ENCODE results near the gene RFC4.

The RFC4 gene

DNA sequence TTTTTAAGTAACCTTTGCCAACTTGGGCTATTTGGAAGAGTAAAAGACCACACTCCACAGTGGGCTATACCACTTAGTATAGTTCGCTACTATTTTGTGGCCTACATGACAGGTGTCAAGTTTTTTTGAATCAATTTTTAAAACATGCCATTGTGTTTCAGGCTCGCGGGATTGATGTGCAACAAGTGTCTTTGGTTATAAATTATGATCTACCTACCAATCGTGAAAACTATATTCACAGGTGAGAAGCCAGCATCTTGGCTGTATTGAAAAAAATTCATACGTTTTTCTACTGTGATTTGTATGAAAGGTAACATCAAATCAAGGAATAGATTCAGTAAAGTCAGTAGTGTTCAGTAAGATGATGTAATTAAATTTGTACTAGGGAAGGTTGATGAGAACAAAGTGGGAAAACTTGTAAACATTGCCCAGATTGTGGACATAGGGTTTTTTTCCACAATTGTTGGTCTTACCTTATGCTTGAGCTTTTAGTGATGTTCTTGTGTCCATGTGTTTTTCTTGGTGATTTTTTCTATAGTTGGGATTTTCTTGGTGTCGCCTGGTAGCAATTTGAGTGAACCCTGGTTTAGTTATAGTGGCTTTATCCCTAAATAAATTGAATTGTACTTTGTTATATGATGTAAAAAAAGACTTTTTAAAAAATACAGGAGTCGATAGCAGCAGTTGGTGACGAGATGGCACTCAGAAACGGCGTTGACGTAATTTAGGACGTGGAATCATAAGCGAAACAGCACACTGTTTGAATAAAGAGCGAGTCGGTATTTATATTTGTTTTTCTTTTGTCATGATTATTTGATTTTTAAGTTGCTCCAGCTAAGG lies 18.4 kb downstream of the RFC4 start:
- DNase-seq (ENCODE audit: low read depth in 3 of 3), result no peak

DNA sequence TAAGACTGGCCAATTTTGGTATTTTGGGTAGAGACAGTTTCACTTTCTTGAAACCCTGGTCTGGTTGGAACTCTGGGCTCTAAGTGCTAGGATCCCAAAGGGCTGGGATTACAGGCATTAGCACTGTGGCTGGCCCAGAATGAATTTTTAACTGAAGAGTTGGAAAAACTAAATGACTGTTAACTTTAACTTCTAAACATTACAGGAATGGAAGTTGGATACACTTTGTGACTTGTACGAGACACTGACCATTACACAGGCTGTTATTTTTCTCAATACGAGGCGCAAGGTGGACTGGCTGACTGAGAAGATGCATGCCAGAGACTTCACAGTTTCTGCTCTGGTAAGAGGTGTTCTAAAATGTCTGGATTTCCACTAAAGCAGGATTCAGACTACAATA lies 19.4 kb downstream of the RFC4 start:
- DNase-seq (ENCODE audit: low read depth in 3 of 3), result no peak

DNA sequence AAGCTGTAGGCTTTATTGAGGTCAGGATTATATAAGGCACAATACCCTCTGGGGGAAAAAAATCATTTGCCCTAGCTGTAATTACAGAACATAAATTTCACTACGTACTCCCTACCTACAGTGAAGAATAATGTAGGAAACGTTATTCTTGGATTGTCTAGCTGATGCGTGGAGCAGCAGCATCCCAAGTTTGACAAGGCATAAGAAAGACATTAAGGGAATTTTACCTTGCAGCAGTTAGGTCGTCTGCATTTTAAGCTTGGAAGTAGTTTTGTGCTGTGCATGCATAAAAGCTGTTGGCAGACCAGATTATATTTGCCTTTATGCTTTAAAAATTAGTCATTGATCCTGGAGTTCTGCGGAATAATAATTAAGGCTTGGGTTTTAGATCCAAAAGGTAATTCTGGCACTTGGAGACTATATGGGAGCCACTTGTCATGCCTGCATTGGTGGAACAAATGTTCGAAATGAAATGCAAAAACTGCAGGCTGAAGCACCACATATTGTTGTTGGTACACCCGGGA lies 20.7 kb downstream of the RFC4 start:
- DNase-seq (ENCODE audit: low read depth in 3 of 3), result no peak

DNA sequence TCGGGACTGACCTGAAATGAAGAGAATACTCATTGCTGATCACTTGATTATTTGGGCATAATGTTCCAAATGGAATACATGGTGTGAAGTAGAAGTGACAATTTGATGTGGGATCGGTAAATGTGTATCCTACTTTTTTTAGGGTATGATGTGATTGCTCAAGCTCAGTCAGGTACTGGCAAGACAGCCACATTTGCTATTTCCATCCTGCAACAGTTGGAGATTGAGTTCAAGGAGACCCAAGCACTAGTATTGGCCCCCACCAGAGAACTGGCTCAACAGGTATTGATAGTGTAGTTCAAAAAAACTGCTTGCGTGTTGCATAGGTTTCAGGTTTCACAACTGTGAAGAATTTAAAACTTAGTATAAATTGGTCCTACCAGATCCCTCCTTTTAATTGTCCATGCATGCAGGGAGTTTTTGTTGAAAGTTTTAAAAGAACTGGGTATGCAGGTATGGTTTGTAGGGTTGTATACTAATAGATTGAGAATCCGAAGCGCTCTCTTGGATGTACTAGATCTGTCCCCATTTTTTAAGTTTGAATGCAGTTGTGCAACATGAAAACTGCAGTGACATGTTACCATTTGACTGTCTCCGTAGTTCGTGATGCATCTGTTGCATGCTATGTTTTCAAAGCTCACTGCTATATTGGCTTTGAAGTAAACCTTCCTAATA lies 21.3 kb downstream of the RFC4 start:
- no peak for DNase-seq (ENCODE audit: low read depth in 3 of 3)

DNA sequence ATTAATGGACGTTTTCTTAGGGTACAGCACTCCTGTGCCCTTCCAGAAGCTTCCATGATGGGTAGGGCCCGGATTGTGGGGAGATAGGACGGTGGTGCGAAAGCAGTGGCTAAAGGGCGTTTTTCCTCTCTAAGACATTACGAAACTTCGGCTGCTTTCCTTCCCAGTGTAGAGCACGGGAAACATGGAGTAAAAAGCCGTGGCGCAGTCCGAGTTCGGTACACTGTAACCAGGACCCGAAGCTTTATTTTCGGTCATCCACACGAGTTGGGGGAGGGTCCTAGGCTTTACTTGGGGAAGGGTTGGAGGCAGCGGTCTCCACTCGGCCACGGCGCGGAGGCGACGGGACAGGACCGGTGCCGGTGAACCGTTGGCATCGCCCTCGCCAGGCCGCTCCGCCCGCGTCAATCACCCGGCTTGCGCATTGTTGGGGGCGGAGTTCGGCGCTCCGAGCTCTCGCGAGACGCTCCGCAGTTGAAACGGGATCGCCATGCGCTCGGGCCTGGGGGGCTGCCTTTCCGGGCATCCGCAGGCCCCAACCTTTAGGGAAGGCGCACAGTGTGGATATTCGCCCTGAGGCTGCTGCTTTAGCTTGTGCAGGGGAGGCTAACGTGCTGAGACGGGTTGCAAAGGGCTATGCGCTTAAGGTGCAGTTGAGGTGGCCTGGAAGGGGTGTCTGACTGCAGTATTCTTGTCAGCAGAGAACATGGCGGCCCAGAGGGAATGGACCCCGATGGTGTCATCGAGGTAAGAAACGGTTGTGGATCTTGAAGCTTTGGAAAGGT lies 22.4 kb downstream of the RFC4 start:
- peak; percentile 58 to 62 (median 61) for DNase-seq (ENCODE audit: low read depth in 3 of 3)

DNA sequence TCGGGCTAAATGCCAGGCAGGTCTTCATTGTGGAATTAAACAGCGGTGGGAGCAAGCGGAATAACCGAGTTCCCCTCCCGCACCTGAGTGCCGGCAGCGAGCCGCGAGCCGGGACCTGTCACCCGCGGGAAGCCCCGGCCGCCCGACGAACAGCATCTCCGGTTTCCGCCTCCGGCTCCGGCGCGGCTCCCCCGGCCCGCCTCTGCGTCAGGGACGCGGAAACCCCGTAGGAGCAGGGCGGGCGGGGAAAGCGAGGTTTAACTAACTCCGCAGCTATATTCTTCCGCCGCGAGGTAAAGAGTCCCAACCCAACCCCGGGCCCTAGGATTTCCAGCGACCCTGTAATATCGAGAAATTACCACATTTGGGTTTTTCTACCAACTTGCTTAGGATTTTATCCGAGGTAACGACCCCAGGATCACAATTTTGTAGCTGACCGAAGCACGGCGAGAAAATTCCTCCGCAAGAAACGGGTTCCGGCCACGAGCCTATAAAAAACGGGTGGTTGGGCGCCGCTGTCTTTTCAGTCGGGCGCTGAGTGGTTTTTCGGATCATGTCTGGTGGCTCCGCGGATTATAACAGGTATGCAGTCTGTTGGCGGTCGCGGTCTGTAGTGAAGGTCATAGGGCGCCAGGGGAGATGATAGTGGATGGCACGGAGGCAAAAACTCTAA lies 23.1 kb downstream of the RFC4 start, which contains the start of gene EIF4A2:
Gene EIF4A2, plus strand, starts transcription at position 520 of the 673 bp plus-strand sequence. Its CDS starts 34 bp downstream, at position 554.
- DNase-seq (ENCODE audit: low read depth in 3 of 3), result peak; percentile 83 to 88 (median 86)

DNA sequence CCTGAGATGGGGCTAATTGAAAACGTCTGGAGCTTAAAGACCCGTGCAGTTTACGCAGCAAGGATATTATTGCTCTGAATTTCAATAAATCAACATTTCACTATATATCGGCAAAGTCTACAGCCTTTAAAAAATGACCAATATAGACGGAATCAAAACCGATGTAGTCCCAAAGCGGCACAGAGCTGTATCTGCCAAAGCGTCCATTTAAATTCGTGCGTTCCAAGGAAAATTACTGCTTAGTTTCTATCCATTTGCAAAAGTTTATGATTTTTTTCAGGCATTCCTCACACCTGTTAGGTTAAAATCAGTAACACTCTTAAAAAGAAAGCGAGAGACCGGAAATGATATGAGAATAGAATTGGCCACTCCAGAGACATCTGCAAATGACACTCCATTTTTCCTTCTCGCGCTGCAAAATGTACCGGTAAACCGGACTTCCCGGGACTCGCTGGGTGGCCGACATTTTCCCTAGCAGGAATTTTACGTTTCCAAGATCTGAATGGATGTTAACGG lies 23.7 kb downstream of the RFC4 start:
- DNase-seq (ENCODE audit: low read depth in 3 of 3), result no peak

DNA sequence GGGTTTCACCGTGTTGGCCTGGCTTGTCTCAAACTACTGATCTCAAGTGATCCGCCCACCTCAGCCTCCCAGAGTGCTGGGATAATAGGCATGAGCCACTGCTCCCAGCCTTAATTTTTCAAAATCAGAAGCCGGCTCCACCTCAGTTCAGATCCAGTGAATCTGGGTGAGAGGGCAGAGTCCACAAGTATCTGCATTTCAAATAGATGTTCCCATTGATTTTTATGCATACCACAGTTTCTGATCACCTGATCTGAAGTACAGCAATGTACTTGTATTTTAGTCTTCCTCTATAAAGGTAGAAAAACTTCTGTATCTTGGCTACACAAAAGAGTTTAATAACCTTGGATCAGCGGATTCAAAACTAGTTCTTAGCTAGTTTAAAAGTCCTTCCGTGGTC lies 27.1 kb downstream of the RFC4 start:
- no peak for DNase-seq (ENCODE audit: low read depth in 3 of 3)

DNA sequence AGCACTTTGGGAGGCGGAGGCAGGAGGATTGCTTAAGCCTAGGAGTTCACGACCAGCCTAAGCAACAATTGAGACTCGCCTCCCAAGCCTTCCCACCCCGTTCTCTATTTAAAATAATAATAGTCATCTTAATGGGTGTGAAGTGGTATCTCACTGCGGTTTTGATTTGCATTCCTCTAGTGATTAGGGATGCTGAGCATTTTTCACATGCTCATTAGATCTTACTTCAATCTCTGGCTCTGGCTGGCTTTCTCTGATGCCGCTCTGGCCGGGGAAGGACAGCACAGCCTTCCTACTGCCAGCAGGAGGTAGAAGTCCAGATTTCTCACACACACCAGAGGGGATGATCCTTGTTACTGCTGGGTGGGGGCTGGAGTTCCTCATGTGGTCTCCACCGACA lies 30.3 kb downstream of the RFC4 start:
- no peak for DNase-seq (ENCODE audit: low read depth in 3 of 3)

DNA sequence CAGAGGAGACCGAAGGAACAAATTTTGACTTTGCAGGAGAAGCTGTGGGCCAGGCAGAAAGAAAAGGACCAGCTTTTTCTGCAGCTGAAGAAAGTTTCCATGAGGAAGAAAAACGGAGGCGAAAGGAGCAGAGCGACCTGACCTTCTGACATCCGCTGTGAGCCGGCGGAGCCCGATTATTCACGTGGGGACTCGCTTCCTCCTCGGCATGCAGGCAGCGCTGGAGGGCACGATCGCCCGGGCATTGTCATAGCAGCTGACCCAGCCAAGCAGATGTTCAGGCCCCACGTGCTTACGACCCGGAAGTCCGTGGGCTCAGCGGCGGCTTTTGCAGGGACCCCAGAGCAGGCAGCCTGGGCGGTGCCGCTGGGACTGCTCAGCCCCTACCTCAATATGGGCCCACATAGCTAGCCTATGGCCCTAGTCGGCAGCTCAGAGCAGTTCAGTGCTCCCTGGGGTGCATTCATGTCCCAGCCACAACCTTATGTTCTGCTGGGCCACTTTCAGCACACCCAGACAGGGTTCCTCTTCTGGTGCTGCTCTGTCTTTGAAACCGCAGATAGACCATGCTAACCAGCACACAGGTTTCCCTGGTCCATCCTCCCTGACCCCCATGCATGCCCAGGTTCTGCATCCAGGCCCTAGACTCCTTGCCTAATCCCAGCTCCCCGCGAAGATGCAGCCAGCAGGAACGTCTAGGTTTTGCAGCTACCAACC lies 33.4 kb downstream of the RFC4 start:
- peak; percentile 29 to 37 (median 35) for DNase-seq (ENCODE audit: low read depth in 3 of 3)

DNA sequence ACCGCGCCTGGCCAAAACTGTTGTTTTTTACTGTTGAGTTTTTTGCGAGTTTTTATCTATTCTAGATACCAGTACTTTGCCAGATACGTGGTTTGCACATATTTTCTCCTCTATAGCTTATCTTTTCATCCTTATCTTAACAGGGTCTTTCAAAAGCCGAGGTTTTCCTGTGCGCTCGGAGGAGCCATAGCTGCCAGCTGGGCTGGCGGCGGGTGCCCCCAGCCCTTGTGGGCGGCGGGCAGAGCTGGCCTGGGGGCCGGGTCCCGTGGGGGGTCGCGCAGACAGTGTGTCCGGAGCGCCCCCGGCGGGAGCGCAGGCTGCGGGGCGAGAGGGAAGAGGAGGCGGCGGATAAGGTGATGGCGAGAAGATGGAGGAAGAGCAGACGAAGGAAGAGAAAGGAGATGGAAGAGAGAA lies 34.0 kb downstream of the RFC4 start:
- no peak for DNase-seq (ENCODE audit: low read depth in 3 of 3)

DNA sequence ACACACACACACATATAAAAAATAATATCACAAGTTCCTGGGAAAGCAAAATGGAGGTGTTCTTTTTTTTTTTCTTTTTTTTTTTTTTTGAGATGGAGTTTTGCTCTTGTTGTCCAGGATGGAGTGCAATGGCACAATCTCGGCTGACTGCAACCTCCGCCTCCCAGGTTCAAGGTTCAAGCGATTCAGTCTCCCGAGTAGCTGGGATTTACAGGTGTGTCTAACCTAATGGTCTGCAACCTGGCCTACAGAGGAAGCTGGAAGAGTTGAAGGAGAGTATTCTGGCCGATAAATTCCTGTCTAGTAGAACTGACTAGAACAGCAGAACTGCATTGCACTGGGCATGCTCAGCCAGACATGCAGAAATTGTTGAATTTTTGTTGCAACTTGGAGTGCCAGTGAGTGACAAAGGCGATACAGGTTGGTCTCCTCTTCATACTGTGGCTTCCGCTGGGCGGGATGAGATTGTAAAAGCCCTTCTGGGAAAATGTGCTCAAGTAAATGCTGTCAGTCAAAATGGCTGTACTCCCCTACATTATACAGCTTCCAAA lies 45.3 kb downstream of the RFC4 start:
- DNase-seq (ENCODE audit: low read depth in 3 of 3), result no peak

DNA sequence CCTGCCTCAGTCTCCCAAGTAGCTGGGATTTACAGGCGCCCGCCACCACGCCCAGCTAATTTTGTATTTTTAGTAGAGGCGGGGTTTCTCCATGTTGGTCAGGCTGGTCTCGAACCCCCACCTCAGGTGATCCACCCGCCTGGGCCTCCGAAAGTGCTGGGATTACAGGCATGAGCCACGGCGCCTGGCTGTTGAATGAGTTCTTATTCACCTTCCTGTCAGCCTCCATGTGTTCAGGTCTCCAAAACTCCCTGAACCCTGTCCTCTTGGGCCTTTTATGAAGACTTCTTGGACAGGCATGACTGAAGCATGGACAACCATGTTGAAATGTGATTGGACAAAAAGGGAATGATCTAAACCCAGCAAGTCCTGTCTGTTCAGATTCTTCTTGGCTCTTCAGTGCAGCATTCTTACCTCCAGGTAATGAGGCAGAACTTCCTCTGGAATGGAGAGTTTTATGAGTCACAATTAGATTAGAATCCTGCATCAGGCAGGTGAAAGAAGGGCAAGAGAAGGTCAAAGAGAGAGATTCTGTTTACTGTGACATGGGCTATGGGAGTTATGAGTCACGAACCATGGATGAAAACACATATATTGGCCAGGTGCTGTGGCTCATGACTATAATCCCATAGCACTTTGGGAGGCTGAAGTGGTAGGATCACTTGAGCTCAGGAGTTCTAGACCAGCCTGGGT lies 46.0 kb downstream of the RFC4 start:
- no peak for DNase-seq (ENCODE audit: low read depth in 3 of 3)

DNA sequence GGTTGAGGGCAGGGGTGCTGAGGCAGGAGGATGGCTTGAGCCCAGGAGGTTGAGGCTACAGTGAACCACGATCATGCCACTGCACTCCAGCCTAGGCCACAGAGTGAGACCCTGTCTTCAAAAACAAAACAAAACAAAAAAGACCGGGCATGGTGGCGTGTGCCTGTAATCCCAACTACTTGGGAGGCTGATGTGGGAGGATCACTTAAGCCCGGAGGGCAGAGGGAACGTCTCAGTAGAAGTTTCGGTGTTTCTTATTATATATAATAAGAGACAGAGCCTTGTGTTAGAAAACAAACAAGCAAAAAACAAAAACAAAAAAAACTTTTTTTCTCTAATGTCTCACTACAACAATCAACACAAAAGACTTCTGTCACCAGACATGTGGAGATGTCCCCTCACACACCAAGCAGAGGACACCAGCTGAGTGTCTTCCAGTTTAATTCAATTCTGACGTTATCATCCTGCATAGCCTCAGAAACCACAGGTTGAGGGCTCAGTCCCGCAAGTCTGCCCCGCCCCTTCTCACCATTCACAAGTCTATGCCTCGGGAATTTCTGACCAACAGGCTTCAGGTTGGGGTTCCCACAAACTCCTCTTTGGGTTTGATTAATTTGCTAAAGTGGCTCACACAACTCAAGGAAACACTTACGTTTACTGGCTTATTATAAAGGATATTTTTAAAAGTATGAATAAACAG lies 46.9 kb downstream of the RFC4 start:
- no peak for DNase-seq (ENCODE audit: low read depth in 3 of 3)

DNA sequence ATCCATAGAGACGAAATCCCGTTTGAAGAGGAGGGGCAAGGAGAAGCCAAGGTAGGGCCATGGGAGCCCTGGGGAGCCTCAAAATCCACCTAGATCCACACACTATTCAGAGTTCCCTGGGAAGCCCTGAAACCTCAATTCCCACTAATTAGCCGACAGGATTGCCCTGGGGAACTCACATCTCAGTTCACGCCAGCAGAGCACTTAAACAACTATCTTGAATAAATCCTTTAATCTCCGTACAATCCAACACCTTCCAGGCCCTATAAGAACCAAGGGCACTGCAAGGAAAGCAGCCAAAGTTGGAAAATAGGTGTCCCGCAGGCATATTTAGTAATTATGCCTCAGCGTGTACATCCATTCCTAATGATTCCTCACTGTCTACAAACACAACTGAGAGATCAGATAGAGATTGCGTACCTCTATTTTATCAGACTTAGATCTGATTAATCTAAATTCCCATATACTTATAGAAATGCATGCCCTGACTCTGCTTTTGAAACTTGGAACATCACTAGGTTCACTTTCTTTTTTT lies 48.5 kb downstream of the RFC4 start:
- no peak for DNase-seq (ENCODE audit: low read depth in 3 of 3)

DNA sequence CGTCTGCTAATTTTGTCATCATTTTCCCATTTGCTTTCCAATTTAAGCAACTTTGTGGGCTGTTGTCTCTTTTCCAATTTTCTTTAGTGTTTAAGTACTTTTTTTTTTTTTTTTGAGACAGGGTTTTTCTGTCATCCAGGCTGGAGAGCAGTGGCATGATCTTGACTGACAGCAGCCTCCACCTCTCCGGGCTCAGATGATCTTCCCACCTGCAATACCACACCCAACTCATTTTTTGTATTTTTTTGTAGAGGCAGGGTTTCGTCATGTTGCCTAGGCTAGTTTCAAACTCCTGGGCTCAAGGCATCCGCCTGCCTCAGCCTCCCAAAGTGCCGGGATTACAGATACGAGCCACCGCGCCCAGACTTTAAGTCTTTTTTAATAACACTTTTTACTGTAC lies 49.1 kb downstream of the RFC4 start:
- DNase-seq (ENCODE audit: low read depth in 3 of 3), result no peak

DNA sequence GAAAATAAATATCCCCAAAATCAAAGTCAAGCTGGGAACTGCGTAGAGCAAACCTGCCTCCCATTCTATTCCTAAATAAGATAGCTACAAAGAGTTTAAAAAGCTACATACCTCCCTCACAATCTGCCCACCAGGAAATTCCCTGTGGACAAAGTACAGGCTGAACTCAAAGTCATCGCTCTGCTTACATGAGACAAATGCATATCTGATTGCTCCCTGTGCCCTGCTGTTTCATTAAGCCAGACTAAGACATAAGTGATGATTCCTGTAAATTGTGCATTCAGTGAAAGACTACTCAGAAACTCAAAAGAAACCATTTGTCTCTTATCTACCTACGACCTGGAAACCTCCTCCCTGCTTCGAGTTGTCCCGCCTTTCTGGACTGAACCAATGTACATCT lies 51.4 kb downstream of the RFC4 start:
- DNase-seq (ENCODE audit: low read depth in 3 of 3), result no peak

DNA sequence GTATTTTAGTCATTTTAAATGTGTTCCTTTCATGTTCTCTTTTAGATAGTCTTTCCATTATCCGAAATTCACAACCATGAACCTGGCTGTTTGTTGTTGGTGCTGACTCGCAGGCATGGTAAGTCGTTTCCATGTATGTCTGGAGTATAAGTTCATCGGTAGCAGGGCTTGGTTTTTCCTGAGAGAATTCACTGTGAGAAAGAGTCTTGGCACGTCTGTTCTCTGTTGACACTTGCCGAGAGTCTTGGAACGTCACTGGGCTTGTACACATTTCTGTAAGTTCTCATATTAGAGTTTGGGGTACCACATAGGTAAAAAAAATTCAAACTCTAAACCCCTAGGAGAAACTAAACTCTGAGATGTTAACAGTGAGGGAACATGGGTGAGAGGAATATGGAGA lies 52.3 kb downstream of the RFC4 start:
- no peak for DNase-seq (ENCODE audit: low read depth in 3 of 3)

DNA sequence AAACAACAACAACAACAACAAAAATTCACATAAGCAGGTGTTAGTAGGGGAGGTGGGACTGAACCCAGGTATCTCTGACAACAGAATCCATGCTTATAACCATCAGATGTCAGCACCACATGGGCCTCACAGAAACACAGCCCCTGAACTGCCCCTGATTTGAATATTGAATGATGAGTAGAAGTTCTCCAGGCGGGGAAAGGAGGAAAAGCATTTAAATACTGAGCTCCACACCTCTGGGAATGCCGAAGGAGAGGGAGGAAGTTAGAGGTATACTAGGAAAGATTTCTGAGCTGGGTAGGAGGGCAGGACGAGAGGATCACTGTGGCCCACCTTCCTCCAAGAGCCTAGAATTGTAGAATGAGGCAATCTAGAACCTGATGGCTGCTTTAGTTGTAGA lies 54.8 kb downstream of the RFC4 start:
- no peak for DNase-seq (ENCODE audit: low read depth in 3 of 3)
